ENCODE results near the gene WDPCP.
"Not testable (repeated sequence)": the region's sequence is repeated elsewhere in the genome, so short reads cannot be mapped to it uniquely, and the experiment has no call there.

Gene WDPCP, protein sequence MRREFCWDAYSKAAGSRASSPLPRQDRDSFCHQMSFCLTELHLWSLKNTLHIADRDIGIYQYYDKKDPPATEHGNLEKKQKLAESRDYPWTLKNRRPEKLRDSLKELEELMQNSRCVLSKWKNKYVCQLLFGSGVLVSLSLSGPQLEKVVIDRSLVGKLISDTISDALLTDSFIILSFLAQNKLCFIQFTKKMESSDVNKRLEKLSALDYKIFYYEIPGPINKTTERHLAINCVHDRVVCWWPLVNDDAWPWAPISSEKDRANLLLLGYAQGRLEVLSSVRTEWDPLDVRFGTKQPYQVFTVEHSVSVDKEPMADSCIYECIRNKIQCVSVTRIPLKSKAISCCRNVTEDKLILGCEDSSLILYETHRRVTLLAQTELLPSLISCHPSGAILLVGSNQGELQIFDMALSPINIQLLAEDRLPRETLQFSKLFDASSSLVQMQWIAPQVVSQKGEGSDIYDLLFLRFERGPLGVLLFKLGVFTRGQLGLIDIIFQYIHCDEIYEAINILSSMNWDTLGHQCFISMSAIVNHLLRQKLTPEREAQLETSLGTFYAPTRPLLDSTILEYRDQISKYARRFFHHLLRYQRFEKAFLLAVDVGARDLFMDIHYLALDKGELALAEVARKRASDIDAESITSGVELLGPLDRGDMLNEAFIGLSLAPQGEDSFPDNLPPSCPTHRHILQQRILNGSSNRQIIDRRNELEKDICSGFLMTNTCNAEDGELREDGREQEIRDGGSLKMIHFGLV

DNA sequence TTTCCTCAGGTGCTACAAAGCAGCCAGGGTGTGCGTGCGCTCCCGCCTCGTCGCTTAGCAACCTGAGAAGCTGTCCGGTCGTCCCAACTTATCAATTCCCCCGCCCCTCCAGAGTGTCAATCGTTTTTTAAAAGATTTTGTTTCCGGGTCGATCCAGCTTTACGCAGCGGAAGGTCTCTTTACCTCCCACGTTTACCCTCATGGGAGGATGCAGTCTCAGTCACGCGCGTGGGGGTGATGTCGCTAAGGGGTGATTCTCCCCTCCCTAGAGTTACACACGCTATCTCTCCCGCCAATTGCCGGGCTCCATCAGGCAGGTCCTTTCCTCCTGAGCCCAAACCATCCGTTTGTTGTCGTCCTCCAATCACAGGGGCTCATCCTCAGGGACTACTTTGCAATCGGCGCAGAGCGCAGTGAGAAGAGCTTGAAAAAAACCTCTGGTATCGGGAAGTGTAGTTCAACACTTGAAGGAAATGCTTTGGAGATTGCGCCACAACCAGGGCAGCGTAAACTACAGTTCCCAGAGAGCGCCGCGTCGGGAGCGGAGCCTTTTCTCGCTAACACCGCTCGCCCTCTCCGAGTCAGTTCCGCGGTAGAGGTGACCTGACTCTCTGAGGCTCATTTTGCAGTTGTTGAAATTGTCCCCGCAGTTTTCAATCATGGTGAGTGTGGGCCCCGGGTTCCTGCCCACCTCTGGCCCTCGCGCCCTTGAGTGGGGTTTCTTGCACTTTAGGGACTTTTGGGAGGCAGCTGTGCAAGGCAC, at the start of gene WDPCP, which contains the start of gene MDH1:
TSS of gene WDPCP (minus strand) at position 93 of the 763 bp plus-strand sequence. CDS start 206 bp downstream, outside the sequence.
TSS of gene MDH1 (plus strand) at position 579 of the 763 bp plus-strand sequence. CDS start at position 660, 81 bp downstream.
- DNase-seq: peak; percentile 98 to 99

DNA sequence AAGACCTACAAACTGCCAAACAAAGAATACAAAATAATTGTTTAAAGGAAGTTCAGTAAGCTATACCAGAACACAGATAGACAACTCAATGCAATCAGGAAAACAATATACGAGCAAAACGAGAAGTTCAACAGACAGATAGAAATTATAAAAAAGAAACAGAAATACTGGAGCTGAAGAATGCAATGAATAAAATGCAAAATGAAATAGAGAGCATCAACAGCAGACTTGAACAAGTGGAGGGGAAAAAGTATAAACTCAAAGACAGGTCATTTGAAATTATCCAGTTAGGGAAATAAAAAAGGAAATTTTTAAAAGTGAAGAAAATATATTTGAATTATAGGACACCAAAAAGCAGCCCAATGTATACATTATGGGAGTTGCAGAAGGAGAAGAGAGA, 44.1 kb upstream of the WDPCP start:
- no peak for DNase-seq

DNA sequence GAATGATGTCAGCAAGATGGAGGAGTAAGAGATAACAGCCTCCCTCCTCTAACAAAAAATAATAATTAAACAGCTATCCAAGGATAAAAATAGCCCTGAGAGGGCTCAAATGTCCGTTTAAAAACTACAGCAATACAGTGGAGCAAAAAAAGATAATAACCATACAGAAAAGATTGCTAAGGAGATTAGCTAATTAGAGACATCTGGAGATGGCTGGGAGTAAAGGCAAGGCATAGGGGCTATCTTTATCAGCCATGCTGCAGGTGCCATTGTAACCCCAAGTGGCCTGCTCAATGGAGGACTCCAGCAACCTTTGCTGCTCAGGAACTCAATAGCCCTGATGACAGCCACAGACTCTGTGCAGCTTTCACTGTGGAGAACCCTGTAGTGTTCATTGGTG, 43.2 kb upstream of the WDPCP start:
- DNase-seq: no peak

DNA sequence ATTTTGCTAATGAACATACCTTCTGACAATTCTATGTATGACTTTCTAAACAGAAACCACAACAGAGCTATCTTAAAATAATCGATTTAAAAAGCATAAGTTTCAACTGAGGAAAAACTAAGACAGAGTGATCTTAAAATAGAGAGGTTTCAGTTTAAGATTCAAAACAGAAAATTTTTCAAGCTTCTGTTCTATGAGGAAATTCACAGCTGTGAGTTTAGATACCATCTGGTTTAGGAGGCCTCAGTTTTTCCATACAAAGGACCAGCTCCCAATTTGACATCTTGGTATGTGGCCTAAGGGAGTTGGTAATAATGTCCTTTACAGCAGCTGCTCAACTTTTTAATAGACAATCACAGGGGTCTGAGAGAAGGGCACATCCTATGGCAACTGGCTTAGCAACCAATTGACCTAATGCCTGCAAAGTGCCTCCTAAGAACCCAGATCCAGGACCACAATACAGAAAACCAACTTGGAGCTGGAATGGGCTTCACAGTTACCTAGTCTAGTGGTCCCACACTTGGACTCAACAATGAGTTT, 40.2 kb upstream of the WDPCP start:
- no peak for DNase-seq

DNA sequence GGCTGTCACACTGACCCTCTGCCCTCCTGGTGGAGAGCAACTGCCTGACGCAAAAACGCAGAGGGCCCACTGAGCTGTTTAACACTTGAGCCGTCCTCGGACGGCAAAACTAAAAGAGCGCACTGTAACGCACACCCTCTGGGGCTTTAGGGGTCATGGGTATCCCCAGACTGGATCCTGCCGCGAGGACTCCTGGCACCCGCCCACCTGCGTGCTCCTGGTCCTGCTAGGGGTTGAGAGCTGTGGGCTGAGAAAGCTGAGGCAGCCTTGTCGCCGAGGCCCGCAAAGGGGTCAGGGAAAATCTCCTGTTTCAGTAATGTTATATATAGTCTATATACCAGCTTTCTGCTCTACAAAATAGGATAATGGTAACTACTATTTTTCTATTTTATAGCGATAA, 39.6 kb upstream of the WDPCP start:
- no peak for DNase-seq

DNA sequence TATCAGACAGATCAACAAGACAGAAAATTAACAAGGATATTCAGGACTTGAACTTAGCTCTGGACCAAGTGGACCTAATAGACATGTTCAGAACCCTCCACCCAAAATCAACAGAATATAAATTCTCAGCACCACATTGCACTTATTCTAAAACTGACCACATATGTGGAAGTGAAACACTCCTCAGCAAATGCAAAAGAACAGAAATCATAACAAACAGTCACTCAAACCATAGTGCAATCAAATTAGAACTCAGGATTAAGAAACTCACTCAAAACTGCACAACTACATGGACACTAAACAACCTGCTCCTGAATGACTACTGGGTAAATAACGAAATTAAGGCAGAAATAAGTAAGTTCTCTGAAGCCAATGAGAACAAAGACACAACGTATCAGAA, 35.5 kb upstream of the WDPCP start:
- not testable (repeated sequence) for DNase-seq

DNA sequence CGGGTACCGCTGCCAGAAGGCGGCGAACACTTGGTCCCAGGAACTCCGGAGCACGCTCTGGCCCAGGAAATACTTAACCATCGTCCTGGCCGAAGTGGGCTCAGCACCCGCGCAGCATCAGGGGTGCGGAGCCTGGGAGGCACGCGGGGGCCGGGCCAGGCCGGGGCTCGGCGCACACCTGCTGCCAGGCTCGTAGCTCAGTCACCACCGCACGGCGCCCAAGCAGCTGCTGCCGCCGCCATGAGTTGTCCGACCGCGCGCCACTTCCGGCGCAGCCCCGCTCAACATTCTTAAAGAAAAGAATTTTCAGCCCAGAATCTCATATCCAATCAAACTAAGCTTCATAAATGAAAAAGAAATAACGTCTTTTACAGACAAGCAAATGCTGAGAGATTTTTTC, 34.5 kb upstream of the WDPCP start:
- DNase-seq: no peak

DNA sequence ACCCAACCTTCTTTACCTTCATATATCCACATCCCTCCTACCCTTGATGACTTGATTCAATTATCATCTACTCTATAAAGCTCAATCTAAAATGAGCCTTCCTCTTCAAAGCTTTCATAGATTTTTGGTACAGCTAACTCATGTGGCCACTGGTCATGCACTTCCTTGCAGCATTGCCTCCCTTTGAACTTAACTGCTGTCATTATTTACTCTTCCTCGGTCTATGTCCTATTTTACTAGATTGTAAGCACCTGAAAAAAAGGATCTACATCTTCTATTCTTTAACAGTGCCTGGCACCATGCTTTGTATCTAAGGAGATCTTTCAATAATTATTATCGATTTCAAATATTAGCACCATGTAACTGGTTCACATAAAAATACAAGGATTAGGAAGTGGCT, 31.1 kb upstream of the WDPCP start:
- DNase-seq: no peak

DNA sequence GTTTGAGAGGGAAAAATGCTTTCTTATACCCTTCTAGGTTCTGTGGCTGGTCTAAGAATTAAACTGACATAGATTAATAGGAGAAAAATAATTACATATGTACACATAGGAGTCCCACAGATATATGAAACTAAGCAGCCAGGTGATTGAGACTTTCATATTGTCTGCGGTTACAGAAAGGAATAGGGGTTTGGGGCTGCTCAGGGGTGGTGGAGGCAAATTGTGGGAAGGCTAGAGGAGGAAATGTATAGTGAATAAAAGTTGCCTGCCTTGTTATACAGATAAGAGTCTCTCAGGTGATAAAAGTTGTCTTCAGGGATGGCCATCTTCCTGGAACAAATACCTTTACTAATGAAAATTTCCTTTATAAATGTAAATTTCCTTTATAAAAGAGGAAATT, 29.1 kb upstream of the WDPCP start:
- DNase-seq: no peak

DNA sequence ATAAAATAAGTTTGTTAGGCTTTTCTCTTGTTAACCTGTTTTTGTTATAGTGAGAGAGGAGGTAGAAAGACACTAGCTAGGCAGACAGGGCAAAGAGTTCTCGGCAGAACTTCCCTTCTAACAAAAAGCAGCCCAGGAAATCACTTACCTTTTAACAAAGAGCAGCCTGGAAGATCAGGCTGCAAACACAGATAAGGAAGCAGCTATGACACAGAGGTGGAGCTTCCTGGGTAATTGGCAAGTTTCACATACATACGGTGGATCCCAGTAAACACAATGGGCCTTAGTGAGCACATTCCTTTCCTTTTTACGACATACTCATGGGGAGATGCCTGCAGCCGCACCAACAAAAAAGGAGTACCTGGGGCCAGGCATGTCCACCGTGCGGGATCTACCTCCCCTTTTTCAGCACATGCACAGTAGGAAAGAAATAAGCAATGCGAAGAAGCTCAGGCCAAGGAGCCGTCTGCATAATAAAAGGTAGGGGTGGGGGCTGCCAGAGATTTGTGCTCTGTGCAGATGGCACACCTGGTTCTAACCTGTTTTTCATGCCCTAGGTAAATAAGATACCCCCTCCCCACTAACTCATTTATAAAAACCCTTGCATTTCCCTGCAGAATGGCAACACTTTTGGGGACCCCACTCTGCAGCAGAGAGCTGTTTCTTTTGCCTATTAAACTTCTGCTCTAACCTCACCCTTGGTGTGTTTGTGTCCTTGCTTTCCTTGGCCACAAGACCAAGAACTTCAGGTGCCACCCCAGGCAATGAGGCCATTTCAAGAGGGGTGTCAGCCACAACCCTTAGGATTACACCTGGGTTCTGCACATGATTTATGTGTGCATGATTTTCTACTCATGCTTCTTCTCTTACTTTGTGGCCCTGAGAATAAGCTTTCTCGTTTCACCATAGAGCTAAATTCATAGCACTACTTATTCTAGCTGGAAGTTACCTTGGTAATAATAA, 27.0 kb upstream of the WDPCP start:
- no peak for DNase-seq

DNA sequence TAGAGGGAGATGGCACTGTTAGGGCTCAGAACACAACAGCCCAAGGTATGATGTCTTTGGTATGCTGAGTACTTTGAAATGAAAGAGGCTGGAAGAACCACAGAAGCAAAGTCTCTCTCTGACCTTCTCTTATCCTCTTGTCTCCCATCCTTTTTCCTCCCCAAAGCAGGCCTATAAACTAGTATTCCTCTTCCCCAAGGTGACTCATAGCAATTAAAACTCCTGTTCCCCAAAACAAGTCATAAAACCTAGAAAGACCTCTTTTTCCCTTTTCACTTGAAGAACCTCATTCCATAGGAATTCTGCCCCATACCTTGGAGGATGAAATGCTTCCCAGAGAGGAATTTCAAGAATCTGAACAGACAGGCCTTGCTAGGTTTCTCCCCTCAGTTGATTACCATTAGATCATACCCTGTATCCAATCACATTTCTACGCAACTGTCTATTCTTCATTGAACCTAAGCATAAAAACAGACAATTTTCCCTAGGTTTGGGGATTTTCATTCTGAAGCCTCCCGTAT, 26.2 kb upstream of the WDPCP start:
- no peak for DNase-seq

DNA sequence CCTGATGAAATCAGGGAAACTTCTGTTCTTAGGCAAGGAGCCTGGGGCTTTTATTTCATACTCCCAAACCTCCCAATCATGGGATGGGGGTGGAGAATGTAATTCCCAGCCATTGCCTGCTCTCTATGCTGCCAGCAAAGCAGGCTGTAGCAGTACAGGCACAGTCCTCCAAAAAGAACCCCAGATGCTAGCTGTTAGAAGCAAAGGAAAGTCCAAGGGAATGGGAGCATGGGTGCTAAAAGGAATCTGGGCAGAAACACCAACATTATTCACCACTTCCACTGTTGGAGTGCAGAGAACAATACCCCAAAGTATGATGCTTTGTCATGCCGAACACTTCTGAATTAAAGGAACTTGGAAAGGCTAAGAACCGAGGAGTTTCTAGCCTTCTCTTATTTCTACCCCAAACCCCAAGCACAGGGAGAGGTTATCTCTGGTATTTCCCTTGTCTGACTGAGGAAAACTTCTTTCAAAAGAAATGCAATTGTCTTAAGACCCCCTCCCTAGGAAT, 25.2 kb upstream of the WDPCP start:
- no peak for DNase-seq

DNA sequence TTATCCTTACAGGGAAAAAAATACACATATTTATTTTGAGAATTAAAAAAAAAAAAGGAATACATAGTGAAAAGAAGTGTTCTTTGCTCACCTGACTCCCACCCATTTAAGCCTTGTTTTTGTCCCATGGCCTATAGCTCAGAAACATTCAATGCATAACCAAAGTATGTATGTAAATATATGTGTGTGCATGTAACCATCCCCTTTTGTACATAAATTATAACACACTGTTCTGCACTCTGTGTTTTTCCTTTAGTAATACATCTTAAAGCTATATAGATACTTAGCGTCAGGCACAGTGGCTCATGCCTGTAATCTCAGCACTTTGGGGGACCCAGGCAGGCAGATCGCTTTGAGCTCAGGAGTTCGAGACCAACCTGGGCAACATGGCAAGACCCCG, 22.2 kb upstream of the WDPCP start:
- no peak for DNase-seq

DNA sequence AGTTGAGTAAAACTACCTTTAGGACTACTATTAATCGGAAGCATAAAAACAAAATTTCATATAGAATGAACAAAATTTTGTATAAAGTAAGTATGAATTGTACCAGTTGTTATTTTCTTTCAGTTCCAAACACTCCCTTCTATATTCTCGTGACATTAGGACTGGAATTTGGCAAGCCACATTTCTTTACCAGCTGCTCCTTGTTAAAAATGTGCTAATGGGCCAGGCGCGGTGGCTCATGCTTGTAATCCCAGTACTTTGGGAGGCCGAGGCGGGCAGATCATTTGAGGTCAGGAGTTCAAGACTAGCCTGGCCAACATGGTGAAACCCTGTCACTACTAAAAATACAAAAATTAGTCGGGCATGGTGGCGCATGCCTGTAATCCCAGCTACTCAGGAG, 20.6 kb upstream of the WDPCP start:
- DNase-seq: not testable (repeated sequence)

DNA sequence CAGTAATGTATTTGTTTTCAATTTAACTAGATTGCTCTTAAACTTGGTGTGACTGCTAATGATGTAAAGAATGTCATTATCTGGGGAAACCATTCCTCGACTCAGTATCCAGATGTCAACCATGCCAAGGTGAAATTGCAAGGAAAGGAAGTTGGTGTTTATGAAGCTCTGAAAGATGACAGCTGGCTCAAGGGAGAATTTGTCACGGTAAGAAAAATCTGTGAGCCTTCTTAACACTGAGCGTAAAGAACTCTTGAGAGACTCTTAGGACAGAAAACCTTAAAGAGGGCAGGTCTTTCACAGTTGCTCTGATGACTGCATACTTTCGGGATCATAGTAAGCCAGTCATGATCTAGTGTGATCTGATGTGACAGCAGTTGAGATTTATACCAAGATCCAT, 16.4 kb upstream of the WDPCP start:
- no peak for DNase-seq

DNA sequence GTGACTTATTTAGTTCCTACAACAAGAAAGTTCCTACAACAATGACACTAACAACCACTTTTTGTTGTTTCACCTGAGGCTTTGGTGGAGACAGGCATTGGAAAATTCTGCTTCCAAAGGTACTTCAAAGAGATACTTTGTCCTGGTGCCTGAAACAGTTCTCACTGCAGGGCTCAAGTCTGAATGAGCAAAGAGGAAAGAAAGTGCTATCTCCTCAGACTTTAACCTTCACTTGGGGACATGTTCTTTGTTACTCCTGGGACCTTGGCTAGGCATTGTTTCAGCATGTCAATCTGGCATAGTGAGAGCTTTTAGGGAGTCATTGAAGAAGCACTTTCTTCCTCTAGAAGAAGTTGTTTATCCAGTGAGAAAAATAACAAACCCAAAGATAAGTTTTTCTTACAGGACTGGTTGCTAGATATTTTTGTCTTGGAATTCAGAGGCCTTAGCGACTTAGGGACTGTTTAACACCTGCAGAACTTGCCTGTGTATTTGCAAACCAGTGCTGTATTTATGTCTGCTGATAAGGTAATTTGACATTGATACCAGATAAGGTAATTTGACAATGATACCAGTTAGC, 12.7 kb upstream of the WDPCP start:
- DNase-seq: no peak

DNA sequence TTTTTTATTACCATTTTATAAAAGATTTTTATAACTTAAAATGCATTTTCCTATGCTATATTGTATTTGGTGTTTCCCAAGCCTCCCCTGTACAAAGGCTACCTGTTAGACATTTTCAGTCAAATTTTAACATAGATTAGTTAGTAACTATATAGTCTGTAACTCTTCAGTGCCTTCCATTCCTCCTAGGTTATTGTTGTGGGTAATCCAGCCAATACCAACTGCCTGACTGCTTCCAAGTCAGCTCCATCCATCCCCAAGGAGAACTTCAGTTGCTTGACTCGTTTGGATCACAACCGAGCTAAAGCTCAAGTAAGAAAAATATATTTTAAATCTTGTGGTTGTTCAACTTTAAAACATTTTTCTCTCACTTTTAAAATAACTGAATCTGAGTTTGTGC, 10.7 kb upstream of the WDPCP start:
- DNase-seq: no peak

DNA sequence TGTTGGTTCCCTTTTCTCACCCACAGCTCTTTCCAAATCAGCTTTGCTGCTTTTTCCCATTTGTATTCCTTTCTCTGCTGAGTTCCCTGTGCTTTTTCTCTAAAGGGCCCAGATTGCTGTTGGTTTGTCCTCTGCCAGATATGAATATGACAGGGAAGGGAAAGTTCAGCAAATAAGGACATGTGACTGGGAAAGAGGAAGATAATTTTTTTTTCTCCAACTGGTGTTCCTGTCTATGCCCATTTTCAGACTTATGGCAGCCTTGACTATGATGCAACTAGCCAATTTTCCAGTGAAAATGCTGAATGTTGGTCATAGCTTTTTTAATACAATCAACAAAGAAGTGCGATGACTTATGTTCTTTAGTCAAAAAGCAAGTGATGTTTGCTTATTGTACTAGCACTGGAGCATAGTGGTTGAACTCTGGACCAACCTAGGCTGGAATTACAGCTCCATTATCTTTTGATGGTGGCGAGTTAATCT, 8.2 kb upstream of the WDPCP start:
- DNase-seq: no peak

DNA sequence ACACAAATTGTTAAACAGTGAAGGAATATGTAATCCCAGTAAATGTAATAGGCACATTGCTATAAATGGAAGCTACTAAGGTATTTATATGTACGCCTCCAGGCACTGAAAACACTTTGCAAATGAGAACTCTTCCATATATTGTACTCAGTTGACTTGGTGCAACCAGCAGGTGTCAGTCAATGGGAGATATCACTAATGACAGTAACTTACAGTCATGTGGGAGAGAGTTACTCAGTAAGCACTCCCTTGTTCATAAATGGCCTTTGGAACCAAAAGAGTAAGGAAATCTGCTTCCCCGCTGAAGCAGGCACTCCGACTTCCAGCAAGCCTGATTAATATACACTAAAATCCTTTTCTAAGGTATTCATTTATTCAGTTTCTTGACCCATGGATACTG, 6.4 kb upstream of the WDPCP start:
- DNase-seq: no peak

DNA sequence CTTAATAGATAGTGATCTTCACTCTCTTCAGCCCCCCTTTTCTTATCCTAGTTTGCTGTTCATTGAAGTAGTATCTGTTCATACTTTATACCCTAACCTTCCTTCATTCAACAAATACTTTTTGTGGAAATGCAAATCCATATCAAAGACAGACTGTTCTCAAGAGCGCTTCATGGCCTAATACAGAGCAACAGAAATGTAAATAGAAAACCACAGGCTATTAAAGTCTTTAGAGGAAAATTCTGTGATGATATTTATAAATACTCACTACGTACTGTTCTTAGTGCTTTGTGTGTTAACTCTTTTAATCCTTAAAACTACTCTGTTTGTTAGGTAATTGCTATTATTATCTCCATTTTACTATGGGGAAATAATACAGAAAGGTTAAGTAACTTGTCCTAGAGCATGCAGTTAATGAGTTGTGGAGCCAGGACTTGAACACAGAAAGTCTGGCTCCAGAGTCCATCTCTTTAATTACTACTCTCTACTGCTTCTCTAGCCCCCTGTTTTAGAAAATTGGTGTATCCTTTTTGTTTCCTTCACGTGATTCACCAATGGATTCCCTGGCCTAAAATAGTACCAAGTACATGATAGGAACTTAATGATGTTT, 3.4 kb upstream of the WDPCP start:
- DNase-seq: no peak
